Urinary bladder (tissue), 4 donors: ENCODE measurements around the gene BAG2. TPM values are rescaled to one million over a fixed set of nuclear protein-coding genes. Genes with fewer than 3 reads are reported as not detected.
A peak's percentile ranks its signal among the peaks of the same experiment; 100 is the strongest.

Source experiments
- DNase-seq: peaks from one replicate; pipeline ENCODE4 v3.0.0-alpha.2; 2015; ENCODE audit errors: extremely low spot score
- H3K27ac ChIP-seq: one replicate; pipeline ENCODE4 v1.5.1; 2013; ENCODE audit warnings: low read depth, mild to moderate bottlenecking, moderate library complexity
- H3K36me3 ChIP-seq: one replicate; pipeline ENCODE4 v1.6.1; 2013; ENCODE audit warnings: mild to moderate bottlenecking, moderate library complexity; ENCODE audit not compliant: insufficient read depth
- H3K4me1 ChIP-seq: one replicate; pipeline ENCODE4 v1.6.1; 2013; ENCODE audit warnings: mild to moderate bottlenecking, moderate library complexity; ENCODE audit not compliant: insufficient read depth
- H3K4me3 ChIP-seq: one replicate; pipeline ENCODE4 v1.5.1; 2013; ENCODE audit warnings: low read depth, low read length
- WGBS: extraction: QIAGEN DNeasy Blood & Tissue Kit; methylation state at CpG from one replicate; pipeline ENCODE4 v1.1.7; 2013; 5-methylcytosine and 5-hydroxymethylcytosine counted together
- polyA plus RNA-seq: library from polyadenylated mRNA; stranded (reverse); fragments of 200-250 nt; gene quantifications from one replicate; pipeline ENCODE4 v1.2.3, GENCODE V29; 2013
- total RNA-seq: library from RNA; depleted of rRNA; stranded (reverse); fragments of >200 nt; gene quantifications from one replicate; pipeline ENCODE4 v1.2.3, GENCODE V29; 2014
- donor health status: healthy with polysubstance abuse.
- donor health status: healthy.

BAG2 gene
- total RNA-seq, result 82.3 TPM
- 34.3 TPM for polyA plus RNA-seq

- H3K4me1 ChIP-seq, result no peaks in the 10 kb centered on the region
- H3K4me3 ChIP-seq, result peak within 1 kb of the TSS; percentile 80
- under 1% methylated on average over 97 of the region's 97 CpGs for WGBS
- H3K27ac ChIP-seq, result peak within 1 kb of the TSS; percentile 89
- no peaks in the 10 kb centered on the region for H3K36me3 ChIP-seq
- DNase-seq, result no peak
Observed at GRCh38 chr6:57172136-57173055, at the start of gene BAG2. Gene BAG2, plus strand, starts transcription at chr6:57172326. Its CDS starts 372 bp downstream, at chr6:57172698.

DNA sequence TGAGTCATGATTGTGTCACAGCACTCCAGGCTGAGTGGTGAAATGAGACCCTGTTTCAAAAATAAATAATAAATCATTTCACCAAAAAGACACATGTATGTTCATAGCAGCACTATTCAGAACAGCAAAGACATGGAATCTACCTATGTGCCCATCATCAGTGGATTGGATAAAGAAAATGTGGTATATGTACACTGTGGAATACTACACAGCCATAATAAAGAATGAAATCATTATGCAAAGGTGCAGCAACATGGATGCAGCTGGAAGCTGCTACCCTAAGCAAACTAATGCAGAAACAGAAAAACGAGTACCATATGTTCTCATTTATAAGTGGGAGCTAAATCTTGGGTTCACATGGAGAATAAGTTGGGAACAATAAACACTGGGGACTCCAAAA, 49.0 kb upstream of the BAG2 start:
- no peak overlapping the region for H3K27ac ChIP-seq
- DNase-seq, result no peak
- H3K4me1 ChIP-seq, result peaks cover 1% of the 10 kb centered on the region
- H3K4me3 ChIP-seq, result no peak overlapping the region
- peaks cover 1% of the 10 kb centered on the region for H3K36me3 ChIP-seq
- 99% methylated on average over 1 of the region's 1 CpG for WGBS

DNA sequence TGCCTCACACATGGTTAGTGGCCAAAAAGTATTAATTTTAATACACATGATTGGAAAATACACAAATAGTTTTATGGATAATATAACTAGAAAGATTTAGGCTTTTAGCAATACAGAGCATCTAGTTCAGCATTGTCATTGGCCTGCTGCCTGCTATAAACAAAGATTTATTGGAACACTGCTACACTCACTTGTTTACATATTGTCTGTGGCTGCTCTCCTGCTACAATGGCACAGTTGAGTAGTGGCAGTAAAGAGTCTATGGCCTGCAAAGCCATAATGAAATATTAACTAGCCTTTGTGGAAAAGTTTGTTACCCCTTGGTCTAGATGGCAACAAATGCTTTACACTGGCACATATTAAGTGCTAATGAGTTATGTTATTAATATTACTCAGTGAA, 44.4 kb upstream of the BAG2 start:
- no peaks in the 10 kb centered on the region for H3K36me3 ChIP-seq
- H3K4me3 ChIP-seq, result no peak overlapping the region
- no peak overlapping the region for H3K27ac ChIP-seq
- H3K4me1 ChIP-seq, result no peaks in the 10 kb centered on the region
- no peak for DNase-seq

DNA sequence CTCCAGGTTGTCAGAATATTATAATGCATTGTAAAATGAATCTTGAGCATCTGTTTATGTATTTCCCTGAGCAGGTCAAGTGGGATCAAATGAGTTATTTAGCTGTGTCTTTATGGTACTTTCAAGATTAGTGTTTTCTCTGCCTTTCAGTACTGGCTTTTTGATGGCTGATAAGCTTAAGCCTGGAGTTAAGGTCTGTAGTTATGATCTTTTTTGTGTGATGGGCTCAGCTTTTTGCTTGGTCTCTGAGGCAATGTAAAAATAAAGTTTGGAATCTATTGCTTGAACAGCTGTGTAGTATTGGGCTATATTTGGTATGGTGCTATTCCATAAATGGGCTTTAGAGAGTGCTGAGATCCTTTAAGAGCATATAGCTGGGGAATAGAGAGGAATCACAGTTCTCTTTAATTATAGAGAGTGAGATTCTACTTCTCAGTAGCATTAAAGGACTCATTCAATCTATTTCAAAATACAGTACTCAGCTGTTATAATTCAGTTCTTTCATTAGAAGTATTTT, 41.4 kb upstream of the BAG2 start:
- DNase-seq, result no peak
- H3K27ac ChIP-seq, result no peak overlapping the region

GRCh38 chr6:57134954-57135353, 37.2 kb upstream of the BAG2 start:
- Histone ChIP-seq H3K27ac (no peak overlapping the region), H3K36me3 (no peaks in the 10 kb centered on the region), H3K4me3 (no peak overlapping the region), H3K4me1 (no peaks in the 10 kb centered on the region)
- WGBS, result 89% methylated on average over 1 of the region's 1 CpG
- DNase-seq, result no peak

More for the DNA sequence above, 41.4 kb upstream of the BAG2 start:
- Histone ChIP-seq H3K36me3 (no peaks in the 10 kb centered on the region), H3K4me3 (no peak overlapping the region), H3K4me1 (no peaks in the 10 kb centered on the region)

DNA sequence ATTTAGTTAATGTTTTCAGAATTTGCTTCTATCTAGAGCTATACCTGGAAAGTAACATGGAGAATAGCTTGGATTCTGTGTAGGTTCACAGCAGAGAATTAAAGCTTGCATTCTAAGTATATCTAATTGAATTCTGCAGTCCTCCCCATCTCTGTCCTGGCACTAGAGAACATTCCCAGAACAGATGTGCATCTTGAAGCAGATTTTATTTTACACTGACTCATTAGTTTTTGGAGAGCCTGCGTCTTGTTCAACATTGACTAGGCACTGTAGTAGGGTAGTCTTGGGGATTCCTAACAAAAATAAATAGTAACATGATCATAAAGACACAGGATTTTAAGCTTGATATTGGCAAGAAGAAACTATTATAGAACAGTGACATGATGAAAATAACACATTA, 36.2 kb upstream of the BAG2 start:
- H3K27ac ChIP-seq, result no peak overlapping the region
- DNase-seq, result no peak
- 46% methylated on average over 1 of the region's 1 CpG for WGBS
- no peaks in the 10 kb centered on the region for H3K4me1 ChIP-seq
- no peaks in the 10 kb centered on the region for H3K36me3 ChIP-seq
- H3K4me3 ChIP-seq, result no peak overlapping the region

DNA sequence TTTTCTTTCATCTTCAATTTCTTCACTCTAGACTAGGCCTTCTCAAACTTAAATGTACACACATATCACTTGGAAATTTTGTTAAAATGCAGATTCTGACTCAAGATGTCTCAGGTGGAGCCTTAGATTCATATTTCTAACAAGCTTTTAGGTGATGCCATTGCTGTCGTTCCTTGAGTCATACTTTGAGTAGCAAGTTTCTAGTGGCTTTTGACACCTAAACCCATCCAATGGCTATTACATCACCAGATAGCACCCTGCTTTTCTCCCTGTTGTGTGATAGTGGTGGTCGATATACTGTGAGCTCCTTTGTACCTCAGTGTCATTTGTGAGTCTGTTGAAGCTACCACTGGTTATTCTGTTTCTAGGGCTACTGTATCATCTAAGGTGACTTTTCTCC, 34.8 kb upstream of the BAG2 start:
- H3K4me3 ChIP-seq, result no peak overlapping the region
- no peaks in the 10 kb centered on the region for H3K36me3 ChIP-seq
- H3K4me1 ChIP-seq, result no peaks in the 10 kb centered on the region
- no peak for DNase-seq
- 95% methylated on average over 2 of the region's 2 CpGs for WGBS
- no peak overlapping the region for H3K27ac ChIP-seq

GRCh38 chr6:57138026-57138425, 34.1 kb upstream of the BAG2 start:
- 96% methylated on average over 11 of the region's 11 CpGs for WGBS
- Histone ChIP-seq H3K36me3 (no peaks in the 10 kb centered on the region), H3K4me3 (no peak overlapping the region), H3K27ac (no peak overlapping the region), H3K4me1 (no peaks in the 10 kb centered on the region)
- no peak for DNase-seq

GRCh38 chr6:57141451-57142177, 30.5 kb upstream of the BAG2 start:
- peak; percentile 18 for DNase-seq
- H3K36me3 ChIP-seq, result no peaks in the 10 kb centered on the region
- no peak overlapping the region for H3K27ac ChIP-seq
- 66% methylated on average over 4 of the region's 4 CpGs for WGBS
- no peak overlapping the region for H3K4me3 ChIP-seq
- no peaks in the 10 kb centered on the region for H3K4me1 ChIP-seq

DNA sequence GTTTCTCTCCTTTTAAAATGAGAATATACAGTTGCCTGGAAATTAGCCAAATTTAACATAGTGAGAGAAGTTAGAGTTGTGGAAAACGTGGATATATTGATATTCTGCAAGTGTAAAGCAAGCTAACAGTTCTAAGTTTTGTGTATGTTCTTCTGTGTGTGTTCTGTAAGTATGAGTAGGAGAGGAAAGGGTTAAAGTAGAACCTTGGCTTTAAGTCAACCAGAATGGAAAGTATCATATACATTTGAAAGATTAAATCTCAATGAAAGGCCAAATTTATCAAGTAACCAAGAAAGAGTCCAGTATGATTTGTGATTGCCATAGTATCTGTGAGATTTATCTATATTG, 30.0 kb upstream of the BAG2 start:
- Histone ChIP-seq H3K36me3 (no peaks in the 10 kb centered on the region), H3K4me1 (no peaks in the 10 kb centered on the region), H3K27ac (no peak overlapping the region), H3K4me3 (no peak overlapping the region)
- WGBS, result 52% methylated on average over 1 of the region's 1 CpG
- no peak for DNase-seq

DNA sequence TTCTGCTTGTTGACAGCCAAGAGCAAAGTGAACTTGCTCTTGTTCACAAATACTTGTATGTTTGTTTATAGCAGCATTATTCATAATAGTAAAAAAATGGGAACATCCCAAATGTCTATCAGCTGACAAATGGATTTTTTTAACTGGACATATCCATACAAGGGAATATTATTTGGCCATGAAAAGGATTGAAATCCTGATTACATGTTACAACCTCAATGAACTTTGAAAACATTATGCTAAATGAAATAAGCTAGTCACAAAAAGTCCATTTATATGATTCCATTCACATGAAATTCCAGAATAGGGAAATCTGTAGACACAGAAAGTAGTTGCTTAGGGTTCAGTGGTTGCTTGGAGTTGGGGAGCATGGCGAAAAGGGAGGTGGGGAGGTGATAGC, 28.4 kb upstream of the BAG2 start:
- peaks cover 3% of the 10 kb centered on the region for H3K36me3 ChIP-seq

GRCh38 chr6:57147401-57147800, 24.7 kb upstream of the BAG2 start:
- Histone ChIP-seq H3K27ac (no peak overlapping the region), H3K36me3 (peaks cover 3% of the 10 kb centered on the region), H3K4me3 (no peak overlapping the region), H3K4me1 (no peaks in the 10 kb centered on the region)
- DNase-seq, result no peak
- 87% methylated on average over 5 of the region's 5 CpGs for WGBS

More for the DNA sequence above, 28.4 kb upstream of the BAG2 start:
- DNase-seq, result no peak
- Histone ChIP-seq H3K4me3 (no peak overlapping the region), H3K4me1 (no peaks in the 10 kb centered on the region), H3K27ac (no peak overlapping the region)
- WGBS, result 100% methylated on average over 1 of the region's 1 CpG

- Histone ChIP-seq H3K27ac (no peak overlapping the region), H3K36me3 (peaks cover 3% of the 10 kb centered on the region), H3K4me1 (no peaks in the 10 kb centered on the region), H3K4me3 (no peak overlapping the region)
- DNase-seq, result no peak
- WGBS, result 70% methylated on average over 7 of the region's 7 CpGs
Observed at GRCh38 chr6:57147955-57148858, 23.9 kb upstream of the BAG2 start.
